SK-N-SH (cell line): Measurements from ENCODE around the gene PLA2G4C. TPM values are rescaled to one million over a fixed set of nuclear protein-coding genes. Genes with fewer than 3 reads are reported as not detected.

Experiments used
- CTCF ChIA-PET: fragments of 300-600, 350-600 bp; formaldehyde crosslinking; extraction: SDS; loops from one replicate; lab custom pipeline; 2021; lab: Yijun Ruan, JAX
- POLR2A ChIA-PET: fragments of 350-600 bp; sonication (Branson Sonifier 250); formaldehyde crosslinking; extraction: SDS; loops from one replicate; lab custom pipeline; 2020; ENCODE audit warnings: antibody characterized with exemption, inconsistent platforms; lab: Yijun Ruan, JAX
- DNase-seq: peaks from one replicate; pipeline ENCODE4 v3.0.0; 2012
- H2AFZ ChIP-seq: fragments of 200-600 bp; sonication (generic); 2 replicates; pipeline ENCODE4 v1.8.1; 2016; ENCODE audit warnings: antibody characterized with exemption, mild to moderate bottlenecking, low read depth
- H3F3A ChIP-seq: fragments of 200-600 bp; sonication (generic); replicated peaks from 2 replicates; pipeline ENCODE3; 2016; ENCODE audit warnings: antibody characterized with exemption, mild to moderate bottlenecking; ENCODE audit not compliant: insufficient read depth
- H3K27ac ChIP-seq, 2 experiments: fragments of 200-500 bp in 1 of 2; fragments of 200-600 bp in 1 of 2; sonication (Bioruptor generic) in 1 of 2; sonication (generic), shearing (Covaris generic) in 1 of 2; 2 replicates each; pipeline versions ENCODE4 v1.5.1 to v1.6.1; 2014 to 2016; ENCODE audit warnings: low read depth in 2 of 2, inconsistent platforms in 1 of 2, low read length in 1 of 2, mild to moderate bottlenecking in 1 of 2, mixed read lengths in 1 of 2
- H3K27me3 ChIP-seq: fragments of 200-600 bp; sonication (generic), shearing (Covaris generic); 2 replicates; pipeline ENCODE4 v1.6.1; 2016; ENCODE audit warnings: mixed run types; ENCODE audit not compliant: insufficient read depth
- H3K36me3 ChIP-seq, 2 experiments: fragments of 200-500 bp in 1 of 2; fragments of 200-600 bp in 1 of 2; sonication (Bioruptor generic) in 1 of 2; sonication (generic) in 1 of 2; replicated peaks in 1 of 2; 2 replicates each; pipeline versions ENCODE3 to v1.5.1; 2014 to 2016; ENCODE audit warnings: low read length in 1 of 2, mild to moderate bottlenecking in 1 of 2; ENCODE audit not compliant: insufficient read depth in 2 of 2, control insufficient read depth in 1 of 2
- H3K4me1 ChIP-seq, 2 experiments: fragments of 200-500 bp in 1 of 2; fragments of 200-600 bp in 1 of 2; sonication (Bioruptor generic) in 1 of 2; sonication (generic), shearing (Covaris generic) in 1 of 2; 2 replicates each; pipeline versions ENCODE4 v1.5.1 to v1.6.1; 2014 to 2016; ENCODE audit warnings: low read depth in 1 of 2, low read length in 1 of 2, mixed run types in 1 of 2; ENCODE audit not compliant: insufficient read depth in 2 of 2, control insufficient read depth in 1 of 2
- H3K4me2 ChIP-seq: fragments of 200-600 bp; sonication (generic), shearing (Covaris generic); 2 replicates; pipeline ENCODE4 v1.6.1; 2017; ENCODE audit warnings: mixed run types
- H3K4me3 ChIP-seq, 2 experiments: fragments of 200-500 bp in 1 of 2; fragments of 200-600 bp in 1 of 2; sonication (Bioruptor generic) in 1 of 2; sonication (generic), shearing (Covaris generic) in 1 of 2; 2 replicates each; pipeline versions ENCODE4 v1.5.1 to v1.8.1; 2014 to 2016; ENCODE audit warnings: low read depth in 2 of 2, inconsistent platforms in 1 of 2, low read length in 1 of 2, mild to moderate bottlenecking in 1 of 2, mixed read lengths in 1 of 2, moderate library complexity in 1 of 2
- H3K79me2 ChIP-seq: fragments of 200-600 bp; sonication (generic); 2 replicates; pipeline ENCODE4 v1.8.1; 2017; ENCODE audit warnings: mild to moderate bottlenecking; ENCODE audit not compliant: insufficient read depth
- H3K9ac ChIP-seq: fragments of 200-600 bp; sonication (generic); 2 replicates; pipeline ENCODE4 v1.6.1; 2017; ENCODE audit warnings: mixed run types
- H3K9me2 ChIP-seq: fragments of 200-600 bp; sonication (generic); 2 replicates; pipeline ENCODE4 v1.6.1; 2017; ENCODE audit warnings: mixed run types
- H3K9me3 ChIP-seq: fragments of 200-600 bp; sonication (generic); 2 replicates; pipeline ENCODE4 v1.6.1; 2017; ENCODE audit warnings: mixed run types, mild to moderate bottlenecking, moderate library complexity
- H4K20me1 ChIP-seq: fragments of 200-600 bp; sonication (generic); 2 replicates; pipeline ENCODE4 v1.6.1; 2017; ENCODE audit warnings: mild to moderate bottlenecking, mixed run types; ENCODE audit not compliant: insufficient read depth
- CHD2 ChIP-seq: fragments of 150-350 bp; IDR thresholded peaks from 2 replicates; pipeline ENCODE4 v1.6.1; 2018; ENCODE audit warnings: low read length; ENCODE audit not compliant: partially characterized antibody
- EP300 ChIP-seq, 2 experiments: IDR thresholded peaks; 2 replicates each; pipeline versions ENCODE4 v1.4.0 to v1.6.1; 2012; ENCODE audit warnings: borderline replicate concordance in 1 of 2, low read depth in 1 of 2, low read length in 1 of 2
- FOXJ3 ChIP-seq: sonication (generic); formaldehyde crosslinking; IDR thresholded peaks from 2 replicates; pipeline ENCODE4 v1.5.1; 2020; ENCODE audit warnings: mild to moderate bottlenecking, missing genetic modification reagents
- JUND ChIP-seq: IDR thresholded peaks from 2 replicates; pipeline ENCODE4 v1.4.0; 2012
- MXI1 ChIP-seq: IDR thresholded peaks from 2 replicates; pipeline ENCODE4 v1.6.1; 2012; ENCODE audit warnings: mild to moderate bottlenecking, low read depth, low read length, improper control_type of control experiment
- NFIC ChIP-seq: IDR thresholded peaks from 2 replicates; pipeline ENCODE4 v1.4.0; 2012; ENCODE audit warnings: borderline replicate concordance
- NRF1 ChIP-seq: IDR thresholded peaks from 2 replicates; pipeline ENCODE4 v1.6.1; 2012; ENCODE audit warnings: low read depth, mild to moderate bottlenecking, low read length
- RAD21 ChIP-seq: IDR thresholded peaks from 2 replicates; pipeline ENCODE4 v1.6.1; 2012; ENCODE audit warnings: mild to moderate bottlenecking, low read length
- RCOR1 ChIP-seq: fragments of 150-350 bp; IDR thresholded peaks from 2 replicates; pipeline ENCODE4 v1.6.1; 2017; ENCODE audit warnings: antibody characterized with exemption, low read length
- RFX5 ChIP-seq: IDR thresholded peaks from 2 replicates; pipeline ENCODE4 v1.6.1; 2012; ENCODE audit warnings: mild to moderate bottlenecking, improper control_type of control experiment, low read length
- SMC3 ChIP-seq: IDR thresholded peaks from 2 replicates; pipeline ENCODE4 v1.6.1; 2012; ENCODE audit warnings: low read depth, low read length, improper control_type of control experiment
- TCF12 ChIP-seq: IDR thresholded peaks from 2 replicates; pipeline ENCODE4 v1.4.0; 2012
- TEAD4 ChIP-seq: IDR thresholded peaks from 2 replicates; pipeline ENCODE4 v1.4.0; 2012; ENCODE audit warnings: mild to moderate bottlenecking, borderline replicate concordance; ENCODE audit not compliant: insufficient read depth
- WGBS: methylation state at CpG from one replicate; pipeline ENCODE4 v1.1.6; 2017; ENCODE audit warnings: low lambda C conversion rate; 5-methylcytosine and 5-hydroxymethylcytosine counted together
- polyA plus RNA-seq, 3 experiments: library from polyadenylated mRNA; depleted of rRNA; stranded (reverse); fragments of >200 nt; gene quantifications; 2 replicates each; pipeline ENCODE4 v1.2.3, GENCODE V29; 2012
- TF ChIP-seq, protein P1 (sequence below): fragments of 150-350 bp; IDR thresholded peaks from 2 replicates; pipeline ENCODE4 v1.6.1; 2017; ENCODE audit warnings: antibody characterized with exemption, low read length, low read depth, borderline replicate concordance
- TF ChIP-seq, protein P2 (sequence below): IDR thresholded peaks from 2 replicates; pipeline ENCODE4; 2012
- TF ChIP-seq, protein P3 (sequence below): fragments of 150-350 bp; IDR thresholded peaks from 2 replicates; pipeline ENCODE4 v1.6.1; 2016; ENCODE audit warnings: mild to moderate bottlenecking, low read depth, low read length
- TF ChIP-seq, protein P4 (sequence below): IDR thresholded peaks from 2 replicates; pipeline ENCODE4 v1.4.0; 2012; ENCODE audit warnings: low read depth, borderline replicate concordance
- TF ChIP-seq, protein P5 (sequence below): IDR thresholded peaks from 2 replicates; pipeline ENCODE4 v1.6.1; 2012; ENCODE audit warnings: mild to moderate bottlenecking, low read depth, low read length, moderate library complexity
- TF ChIP-seq, protein P6 (sequence below): fragments of 200-600 bp; sonication (generic); IDR thresholded peaks from 2 replicates; pipeline ENCODE4 v1.6.1; 2017; ENCODE audit warnings: antibody characterized with exemption, mild to moderate bottlenecking, moderate library complexity

PLA2G4C gene
- polyA plus RNA-seq, 1 of the 3 experiments (the other 2 are of a cell fraction) = 6.1 TPM

DNA sequence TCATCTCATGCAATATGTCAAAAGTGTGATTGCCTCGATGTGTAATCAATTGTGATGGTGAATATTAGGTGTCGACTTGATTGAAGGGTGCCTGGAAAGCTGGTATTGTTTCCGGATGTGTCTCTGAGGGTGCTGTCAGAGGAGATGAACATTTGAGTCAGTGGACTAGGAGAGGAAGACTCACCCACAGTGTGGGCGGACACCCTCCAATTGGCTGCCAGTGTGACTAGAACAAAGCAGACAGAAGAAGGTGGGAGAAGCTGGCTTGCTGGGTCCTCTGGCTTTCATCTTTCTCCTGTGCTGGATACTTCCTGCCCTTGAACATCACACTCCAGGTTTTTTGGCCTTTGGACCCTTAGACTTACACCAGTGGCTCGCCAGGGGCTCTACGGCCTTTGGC, 51.3 kb downstream of the PLA2G4C start (continued):
- TF ChIP-seq TEAD4 (no peak), NFIC (no peak), TCF12 (no peak)
- TF ChIP-seq, protein P1, sequence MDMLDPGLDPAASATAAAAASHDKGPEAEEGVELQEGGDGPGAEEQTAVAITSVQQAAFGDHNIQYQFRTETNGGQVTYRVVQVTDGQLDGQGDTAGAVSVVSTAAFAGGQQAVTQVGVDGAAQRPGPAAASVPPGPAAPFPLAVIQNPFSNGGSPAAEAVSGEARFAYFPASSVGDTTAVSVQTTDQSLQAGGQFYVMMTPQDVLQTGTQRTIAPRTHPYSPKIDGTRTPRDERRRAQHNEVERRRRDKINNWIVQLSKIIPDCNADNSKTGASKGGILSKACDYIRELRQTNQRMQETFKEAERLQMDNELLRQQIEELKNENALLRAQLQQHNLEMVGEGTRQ = no peak
- TF ChIP-seq, protein P2, sequence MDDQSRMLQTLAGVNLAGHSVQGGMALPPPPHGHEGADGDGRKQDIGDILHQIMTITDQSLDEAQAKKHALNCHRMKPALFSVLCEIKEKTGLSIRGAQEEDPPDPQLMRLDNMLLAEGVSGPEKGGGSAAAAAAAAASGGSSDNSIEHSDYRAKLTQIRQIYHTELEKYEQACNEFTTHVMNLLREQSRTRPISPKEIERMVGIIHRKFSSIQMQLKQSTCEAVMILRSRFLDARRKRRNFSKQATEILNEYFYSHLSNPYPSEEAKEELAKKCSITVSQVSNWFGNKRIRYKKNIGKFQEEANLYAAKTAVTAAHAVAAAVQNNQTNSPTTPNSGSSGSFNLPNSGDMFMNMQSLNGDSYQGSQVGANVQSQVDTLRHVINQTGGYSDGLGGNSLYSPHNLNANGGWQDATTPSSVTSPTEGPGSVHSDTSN = no peak

DNA sequence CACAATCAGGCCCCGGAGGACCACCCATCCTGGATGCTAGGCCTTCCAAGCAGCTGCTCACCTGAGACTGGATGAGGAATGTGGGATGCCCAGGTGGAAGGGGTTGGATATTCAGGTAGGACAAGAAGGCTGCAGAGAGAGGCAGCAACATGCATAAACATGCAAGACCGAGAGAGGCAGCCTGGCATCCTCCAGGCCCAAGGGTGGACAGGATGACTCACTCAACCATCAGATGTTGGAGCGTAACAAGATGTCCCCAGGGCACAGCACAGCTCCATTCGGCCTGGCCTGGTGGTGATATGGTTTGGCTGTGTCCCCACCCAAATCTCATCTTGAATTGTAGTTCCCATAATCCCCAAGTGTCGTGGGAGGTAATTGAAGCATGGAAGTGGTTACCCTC, 56.8 kb downstream of the PLA2G4C start:
- no peaks in the 10 kb centered on the region for H3K79me2 ChIP-seq
- no peaks in the 10 kb centered on the region for H3F3A ChIP-seq
- no peak overlapping the region for H2AFZ ChIP-seq
- H3K27me3 ChIP-seq = peaks cover 42% of the 10 kb centered on the region
- no peak for TF ChIP-seq CHD2
- TF ChIP-seq, protein P3, sequence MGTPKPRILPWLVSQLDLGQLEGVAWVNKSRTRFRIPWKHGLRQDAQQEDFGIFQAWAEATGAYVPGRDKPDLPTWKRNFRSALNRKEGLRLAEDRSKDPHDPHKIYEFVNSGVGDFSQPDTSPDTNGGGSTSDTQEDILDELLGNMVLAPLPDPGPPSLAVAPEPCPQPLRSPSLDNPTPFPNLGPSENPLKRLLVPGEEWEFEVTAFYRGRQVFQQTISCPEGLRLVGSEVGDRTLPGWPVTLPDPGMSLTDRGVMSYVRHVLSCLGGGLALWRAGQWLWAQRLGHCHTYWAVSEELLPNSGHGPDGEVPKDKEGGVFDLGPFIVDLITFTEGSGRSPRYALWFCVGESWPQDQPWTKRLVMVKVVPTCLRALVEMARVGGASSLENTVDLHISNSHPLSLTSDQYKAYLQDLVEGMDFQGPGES = no peak
- TF ChIP-seq RCOR1 = no peak
- TF ChIP-seq, protein P1 = no peak
- TF ChIP-seq, protein P4, sequence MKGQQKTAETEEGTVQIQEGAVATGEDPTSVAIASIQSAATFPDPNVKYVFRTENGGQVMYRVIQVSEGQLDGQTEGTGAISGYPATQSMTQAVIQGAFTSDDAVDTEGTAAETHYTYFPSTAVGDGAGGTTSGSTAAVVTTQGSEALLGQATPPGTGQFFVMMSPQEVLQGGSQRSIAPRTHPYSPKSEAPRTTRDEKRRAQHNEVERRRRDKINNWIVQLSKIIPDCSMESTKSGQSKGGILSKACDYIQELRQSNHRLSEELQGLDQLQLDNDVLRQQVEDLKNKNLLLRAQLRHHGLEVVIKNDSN = no peak
- no peak for TF ChIP-seq NFIC
- no peak for TF ChIP-seq JUND
- TF ChIP-seq NRF1 = no peak
- TF ChIP-seq, protein P5, sequence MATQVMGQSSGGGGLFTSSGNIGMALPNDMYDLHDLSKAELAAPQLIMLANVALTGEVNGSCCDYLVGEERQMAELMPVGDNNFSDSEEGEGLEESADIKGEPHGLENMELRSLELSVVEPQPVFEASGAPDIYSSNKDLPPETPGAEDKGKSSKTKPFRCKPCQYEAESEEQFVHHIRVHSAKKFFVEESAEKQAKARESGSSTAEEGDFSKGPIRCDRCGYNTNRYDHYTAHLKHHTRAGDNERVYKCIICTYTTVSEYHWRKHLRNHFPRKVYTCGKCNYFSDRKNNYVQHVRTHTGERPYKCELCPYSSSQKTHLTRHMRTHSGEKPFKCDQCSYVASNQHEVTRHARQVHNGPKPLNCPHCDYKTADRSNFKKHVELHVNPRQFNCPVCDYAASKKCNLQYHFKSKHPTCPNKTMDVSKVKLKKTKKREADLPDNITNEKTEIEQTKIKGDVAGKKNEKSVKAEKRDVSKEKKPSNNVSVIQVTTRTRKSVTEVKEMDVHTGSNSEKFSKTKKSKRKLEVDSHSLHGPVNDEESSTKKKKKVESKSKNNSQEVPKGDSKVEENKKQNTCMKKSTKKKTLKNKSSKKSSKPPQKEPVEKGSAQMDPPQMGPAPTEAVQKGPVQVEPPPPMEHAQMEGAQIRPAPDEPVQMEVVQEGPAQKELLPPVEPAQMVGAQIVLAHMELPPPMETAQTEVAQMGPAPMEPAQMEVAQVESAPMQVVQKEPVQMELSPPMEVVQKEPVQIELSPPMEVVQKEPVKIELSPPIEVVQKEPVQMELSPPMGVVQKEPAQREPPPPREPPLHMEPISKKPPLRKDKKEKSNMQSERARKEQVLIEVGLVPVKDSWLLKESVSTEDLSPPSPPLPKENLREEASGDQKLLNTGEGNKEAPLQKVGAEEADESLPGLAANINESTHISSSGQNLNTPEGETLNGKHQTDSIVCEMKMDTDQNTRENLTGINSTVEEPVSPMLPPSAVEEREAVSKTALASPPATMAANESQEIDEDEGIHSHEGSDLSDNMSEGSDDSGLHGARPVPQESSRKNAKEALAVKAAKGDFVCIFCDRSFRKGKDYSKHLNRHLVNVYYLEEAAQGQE = no peak
- no peak for TF ChIP-seq SMC3
- no peak for TF ChIP-seq TEAD4
- TF ChIP-seq, protein P2 = no peak
- TF ChIP-seq, protein P6, sequence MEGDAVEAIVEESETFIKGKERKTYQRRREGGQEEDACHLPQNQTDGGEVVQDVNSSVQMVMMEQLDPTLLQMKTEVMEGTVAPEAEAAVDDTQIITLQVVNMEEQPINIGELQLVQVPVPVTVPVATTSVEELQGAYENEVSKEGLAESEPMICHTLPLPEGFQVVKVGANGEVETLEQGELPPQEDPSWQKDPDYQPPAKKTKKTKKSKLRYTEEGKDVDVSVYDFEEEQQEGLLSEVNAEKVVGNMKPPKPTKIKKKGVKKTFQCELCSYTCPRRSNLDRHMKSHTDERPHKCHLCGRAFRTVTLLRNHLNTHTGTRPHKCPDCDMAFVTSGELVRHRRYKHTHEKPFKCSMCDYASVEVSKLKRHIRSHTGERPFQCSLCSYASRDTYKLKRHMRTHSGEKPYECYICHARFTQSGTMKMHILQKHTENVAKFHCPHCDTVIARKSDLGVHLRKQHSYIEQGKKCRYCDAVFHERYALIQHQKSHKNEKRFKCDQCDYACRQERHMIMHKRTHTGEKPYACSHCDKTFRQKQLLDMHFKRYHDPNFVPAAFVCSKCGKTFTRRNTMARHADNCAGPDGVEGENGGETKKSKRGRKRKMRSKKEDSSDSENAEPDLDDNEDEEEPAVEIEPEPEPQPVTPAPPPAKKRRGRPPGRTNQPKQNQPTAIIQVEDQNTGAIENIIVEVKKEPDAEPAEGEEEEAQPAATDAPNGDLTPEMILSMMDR = no peak
- TF ChIP-seq FOXJ3 (CRISPR knock-in tag) = no peak
- TF ChIP-seq RAD21 = no peak
- TF ChIP-seq RFX5 = no peak
- no peak for TF ChIP-seq EP300 (IDR thresholded peaks at IDR 0.05; ENCODE audit: borderline replicate concordance in 1 of 2, low read depth in 1 of 2, low read length in 1 of 2)
- no peak for TF ChIP-seq MXI1
- CTCF ChIA-PET = no interaction called here
- no peaks in the 10 kb centered on the region for H3K9me2 ChIP-seq
- no peak for DNase-seq
- no peak overlapping the region for H3K27ac ChIP-seq
- no peaks in the 10 kb centered on the region for H3K36me3 ChIP-seq
- no peak overlapping the region for H3K9ac ChIP-seq
- H3K4me1 ChIP-seq = no peaks in the 10 kb centered on the region
- H3K4me2 ChIP-seq = no peak overlapping the region
- POLR2A ChIA-PET = no interaction called here
- no peak overlapping the region for H3K4me3 ChIP-seq
- no peaks in the 10 kb centered on the region for H3K9me3 ChIP-seq
- WGBS = 5% methylated on average over 5 of the region's 5 CpGs
- no peaks in the 10 kb centered on the region for H4K20me1 ChIP-seq
